ENCODE measurements around the gene MAPK10.

DNA sequence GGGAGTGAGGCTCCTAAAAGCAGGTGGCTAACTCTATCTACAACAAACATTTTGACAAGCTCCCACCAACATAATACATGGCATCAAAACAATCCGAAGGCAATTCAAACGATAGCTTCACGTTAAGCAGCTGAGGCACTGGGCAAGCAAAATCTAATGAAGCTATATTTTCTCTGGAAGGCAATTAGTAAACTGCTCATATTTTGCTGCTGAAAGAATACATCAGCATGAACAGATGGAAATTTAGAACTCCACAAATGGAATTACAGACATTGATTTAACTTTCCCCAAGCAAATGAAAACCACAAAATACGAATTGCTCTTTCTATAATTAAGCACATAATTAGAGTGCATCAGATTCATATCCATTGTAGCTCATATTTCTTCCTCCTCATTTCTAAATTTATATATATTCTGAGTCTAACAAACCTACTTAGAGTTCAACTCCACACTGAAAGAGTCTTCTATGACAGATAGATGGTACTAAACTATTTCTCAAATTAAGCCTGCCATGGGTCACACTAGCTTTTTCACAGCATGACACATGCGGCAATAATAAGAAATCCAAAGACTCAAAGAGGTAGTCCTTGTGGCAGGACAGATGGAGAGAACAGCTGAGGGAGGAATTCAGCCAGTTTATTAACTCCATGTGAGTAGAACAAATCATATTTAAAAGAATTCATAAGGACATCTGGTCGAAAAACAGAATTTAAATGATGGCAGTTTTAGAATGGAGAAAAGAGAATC is 305.4 kb downstream of the MAPK10 start:
- TF ChIP-seq HDAC2 (IDR thresholded peaks at IDR 0.05) (no peak), ZSCAN20 (CRISPR knock-in tag; IDR thresholded peaks at IDR 0.05) (no peak), JUN (IDR thresholded peaks at IDR 0.05) (no peak), POLR2A (IDR thresholded peaks at IDR 0.05; ENCODE audit: low read length) (no peak), CEBPB (IDR thresholded peaks at IDR 0.05) (no peak), SMC3 (IDR thresholded peaks at IDR 0.05) (no peak), KDM1A (IDR thresholded peaks at IDR 0.05; ENCODE audit: low read depth) (no peak), MAFK (IDR thresholded peaks at IDR 0.05; ENCODE audit: partially characterized antibody) (no peak)
- TF ChIP-seq, protein P1, sequence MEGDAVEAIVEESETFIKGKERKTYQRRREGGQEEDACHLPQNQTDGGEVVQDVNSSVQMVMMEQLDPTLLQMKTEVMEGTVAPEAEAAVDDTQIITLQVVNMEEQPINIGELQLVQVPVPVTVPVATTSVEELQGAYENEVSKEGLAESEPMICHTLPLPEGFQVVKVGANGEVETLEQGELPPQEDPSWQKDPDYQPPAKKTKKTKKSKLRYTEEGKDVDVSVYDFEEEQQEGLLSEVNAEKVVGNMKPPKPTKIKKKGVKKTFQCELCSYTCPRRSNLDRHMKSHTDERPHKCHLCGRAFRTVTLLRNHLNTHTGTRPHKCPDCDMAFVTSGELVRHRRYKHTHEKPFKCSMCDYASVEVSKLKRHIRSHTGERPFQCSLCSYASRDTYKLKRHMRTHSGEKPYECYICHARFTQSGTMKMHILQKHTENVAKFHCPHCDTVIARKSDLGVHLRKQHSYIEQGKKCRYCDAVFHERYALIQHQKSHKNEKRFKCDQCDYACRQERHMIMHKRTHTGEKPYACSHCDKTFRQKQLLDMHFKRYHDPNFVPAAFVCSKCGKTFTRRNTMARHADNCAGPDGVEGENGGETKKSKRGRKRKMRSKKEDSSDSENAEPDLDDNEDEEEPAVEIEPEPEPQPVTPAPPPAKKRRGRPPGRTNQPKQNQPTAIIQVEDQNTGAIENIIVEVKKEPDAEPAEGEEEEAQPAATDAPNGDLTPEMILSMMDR (IDR thresholded peaks at IDR 0.05): no peak
- TF ChIP-seq, protein P2, sequence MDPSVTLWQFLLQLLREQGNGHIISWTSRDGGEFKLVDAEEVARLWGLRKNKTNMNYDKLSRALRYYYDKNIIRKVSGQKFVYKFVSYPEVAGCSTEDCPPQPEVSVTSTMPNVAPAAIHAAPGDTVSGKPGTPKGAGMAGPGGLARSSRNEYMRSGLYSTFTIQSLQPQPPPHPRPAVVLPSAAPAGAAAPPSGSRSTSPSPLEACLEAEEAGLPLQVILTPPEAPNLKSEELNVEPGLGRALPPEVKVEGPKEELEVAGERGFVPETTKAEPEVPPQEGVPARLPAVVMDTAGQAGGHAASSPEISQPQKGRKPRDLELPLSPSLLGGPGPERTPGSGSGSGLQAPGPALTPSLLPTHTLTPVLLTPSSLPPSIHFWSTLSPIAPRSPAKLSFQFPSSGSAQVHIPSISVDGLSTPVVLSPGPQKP (IDR thresholded peaks at IDR 0.05; ENCODE audit: low read depth, low read length): no peak
